ENCODE measurements around the gene TCFL5. TPM values are rescaled to one million over a fixed set of nuclear protein-coding genes. Genes with fewer than 3 reads are reported as not detected.

Gene TCFL5
- total RNA-seq (2021) (19.7 to 20.4 TPM (median 20.3 TPM) in 3 replicates), Bru-seq, nascent RNA (percentile 77 among the genes with signal in this experiment)
- long read RNA-seq, experiment 1, transcript TCFL5-202 (6 exons, 2,456 nt): major isoform, 10 of 59 reads
- long read RNA-seq, experiment 1, partial matches to known transcripts: 13 of 59 reads
- long read RNA-seq, experiment 1, other reads (novel, unspliced or antisense): 34 of 59 reads
- long read RNA-seq, experiment 2, transcript TCFL5-202 (6 exons, 2,456 nt): major isoform, 8 of 37 reads
- long read RNA-seq, experiment 2, partial matches to known transcripts: 7 of 37 reads
- long read RNA-seq, experiment 2, other reads (novel, unspliced or antisense): 21 of 37 reads
- long read RNA-seq, experiment 3, partial matches to known transcripts: 9 of 16 reads
- long read RNA-seq, experiment 3, other reads (novel, unspliced or antisense): 7 of 16 reads

- H3K27me3 Mint-ChIP-seq (ENCODE audit: low read depth): peaks cover 3% of the 10 kb centered on the region; the same call in 1 of the 2 replicates
- no peaks in the 10 kb centered on the region for H3K9me3 Mint-ChIP-seq
Measured at GRCh38 chr20:62861726-62862336, at the start of gene TCFL5. TCFL5 (minus strand) TSS chr20:62861822; CDS start chr20:62861670, 152 bp downstream.

More at GRCh38 chr20:62861726-62862336, at the start of gene TCFL5:
- ATAC-seq (peak; percentile 79), DNase-seq (ENCODE audit: low spot score) (peak; percentile 81)
- POLR2A ChIA-PET: interaction anchor here (0.7 to 1.1 kb wide), 4 partner anchors 14 to 827 kb away, joined by 3 to 4 read pairs (median 4); partner anchors contain the start of gene GID8
- peak; percentile 56; the same call in 1 of the 2 replicates for TF ChIP-seq MLX (CRISPR knock-in tag; IDR thresholded peaks at IDR 0.05)
- peak; percentile 78 for TF ChIP-seq GABPB1 (CRISPR knock-in tag; IDR thresholded peaks at IDR 0.05)
- peak; percentile 96 for TF ChIP-seq ZNF423 (CRISPR knock-in tag; IDR thresholded peaks at IDR 0.05)
- peak; percentile 90 for TF ChIP-seq MAX (CRISPR knock-in tag; IDR thresholded peaks at IDR 0.05)
- no peak for TF ChIP-seq NR2C2 (CRISPR knock-in tag; IDR thresholded peaks at IDR 0.05)
- TF ChIP-seq HMGXB4 (CRISPR knock-in tag; IDR thresholded peaks at IDR 0.05): peak; percentile 61; the same call in 1 of the 2 replicates
- TF ChIP-seq TCF7 (CRISPR knock-in tag; IDR thresholded peaks at IDR 0.05; ENCODE audit: low read depth): 0 out of 2 replicates have a peak, but pooled peaks have one; percentile 43
- TF ChIP-seq FOXP1 (CRISPR knock-in tag; IDR thresholded peaks at IDR 0.05; ENCODE audit: borderline replicate concordance): peak; percentile 85; the same call in 1 of the 2 replicates
- TF ChIP-seq ZNF232 (CRISPR knock-in tag; IDR thresholded peaks at IDR 0.05): no peak
- TF ChIP-seq GTF2I (CRISPR knock-in tag; conservative IDR thresholded peaks at IDR 0.05): no peak
- TF ChIP-seq ERG (CRISPR knock-in tag; IDR thresholded peaks at IDR 0.05): no peak
- TF ChIP-seq TEAD4 (CRISPR knock-in tag; IDR thresholded peaks at IDR 0.05): no peak
- 0 out of 2 replicates have a peak, but pooled peaks have one; percentile 44 for TF ChIP-seq ZNF317 (CRISPR knock-in tag; IDR thresholded peaks at IDR 0.05; ENCODE audit: borderline replicate concordance, low read depth)
- TF ChIP-seq SP1 (CRISPR knock-in tag; conservative IDR thresholded peaks at IDR 0.05): peak; percentile 94
- peak; percentile 80; the same call in 1 of the 2 replicates for TF ChIP-seq E2F5 (CRISPR knock-in tag; IDR thresholded peaks at IDR 0.05)
- no peak for TF ChIP-seq MYBL2 (CRISPR knock-in tag; IDR thresholded peaks at IDR 0.05)
- 0 out of 2 replicates have a peak, but pooled peaks have one; percentile 50 for TF ChIP-seq CREM (CRISPR knock-in tag; IDR thresholded peaks at IDR 0.05)
- no peak for TF ChIP-seq MXD4 (CRISPR knock-in tag; IDR thresholded peaks at IDR 0.05; ENCODE audit: borderline replicate concordance)
- TF ChIP-seq FOXK1 (CRISPR knock-in tag; IDR thresholded peaks at IDR 0.05): peak; percentile 16; the same call in 1 of the 2 replicates
- TF ChIP-seq ZSCAN18 (CRISPR knock-in tag; IDR thresholded peaks at IDR 0.05): no peak
- CTCF ChIA-PET: interaction anchor here (0.6 to 2.6 kb wide), 13 partner anchors 13 to 362 kb away, joined by 3 to 13 read pairs (median 4); partner anchors contain the start of gene OGFR
- H3K27ac Mint-ChIP-seq: peak within 1 kb of the TSS; percentile 53
- peaks cover 28% of the 10 kb centered on the region for H3K4me1 Mint-ChIP-seq
- peak within 1 kb of the TSS; percentile 74 for H3K4me3 Mint-ChIP-seq
- H3K36me3 Mint-ChIP-seq: peaks cover 11% of the 10 kb centered on the region

All from WTC11 (cell line).